ENCODE results near the gene THBS3. TPM values are rescaled to one million over a fixed set of nuclear protein-coding genes. Genes with fewer than 3 reads are reported as not detected.

Gene THBS3
- total RNA-seq, 1 donor: 41.1 TPM

- TF ChIP-seq CTCF (IDR thresholded peaks at IDR 0.05; ENCODE audit: insufficient read depth, low read length): no peak
- peak; percentile 54 for DNase-seq (ENCODE audit: low read depth)
- H3K4me3 ChIP-seq (ENCODE audit: low read depth, low read length): peak within 1 kb of the TSS; percentile 98
Observed at GRCh38 chr1:155173478-155174323, 34.0 kb downstream of the THBS3 start, which contains the start of gene TRIM46. TSS of gene TRIM46 (plus strand) at chr1:155173849. CDS start at chr1:155173967, 118 bp downstream.

GRCh38 chr1:155172732-155173477, 34.8 kb downstream of the THBS3 start, which contains the start of gene KRTCAP2:
TSS of gene KRTCAP2 (minus strand) at chr1:155173304. CDS start at chr1:155173224, 80 bp downstream.
- peak within 1 kb of the TSS; percentile 98 for H3K4me3 ChIP-seq (ENCODE audit: low read depth, low read length)
- peak; percentile 97 for TF ChIP-seq CTCF (IDR thresholded peaks at IDR 0.05; ENCODE audit: insufficient read depth, low read length)
- peak; percentile 97 for DNase-seq (ENCODE audit: low read depth)

- no peak for TF ChIP-seq CTCF (IDR thresholded peaks at IDR 0.05; ENCODE audit: insufficient read depth, low read length)
- H3K4me3 ChIP-seq (ENCODE audit: low read depth, low read length): peak overlapping the region; percentile 98
Observed at GRCh38 chr1:155171836-155172731, 35.6 kb downstream of the THBS3 start.

GRCh38 chr1:155170806-155171205, 36.9 kb downstream of the THBS3 start:
- no peak for DNase-seq (ENCODE audit: low read depth)
- H3K4me3 ChIP-seq (ENCODE audit: low read depth, low read length): no peak overlapping the region
- TF ChIP-seq CTCF (IDR thresholded peaks at IDR 0.05; ENCODE audit: insufficient read depth, low read length): no peak

More at GRCh38 chr1:155171836-155172731, 35.6 kb downstream of the THBS3 start:
- DNase-seq (ENCODE audit: low read depth): no peak

GRCh38 chr1:155170101-155170785, 37.5 kb downstream of the THBS3 start:
- no peak overlapping the region for H3K4me3 ChIP-seq (ENCODE audit: low read depth, low read length)
- DNase-seq (ENCODE audit: low read depth): no peak
- no peak for TF ChIP-seq CTCF (IDR thresholded peaks at IDR 0.05; ENCODE audit: insufficient read depth, low read length)
